HFFc6 (cell line): ENCODE measurements around the gene CORO1C. TPM values are rescaled to one million over a fixed set of nuclear protein-coding genes. Genes with fewer than 3 reads are reported as not detected.

Experiments used
- DNase-seq: peaks from one replicate; pipeline ENCODE4 v3.0.0-alpha.2; 2018
- H3K27ac Mint-ChIP-seq: 2 replicates; pipeline ENCODE4 v1.8.0; 2020; ENCODE audit warnings: mild to moderate bottlenecking, mixed read lengths
- H3K27me3 Mint-ChIP-seq: 2 replicates; pipeline ENCODE4 v1.8.0; 2021; ENCODE audit warnings: mild to moderate bottlenecking, moderate library complexity, mixed read lengths; ENCODE audit not compliant: insufficient read depth
- H3K36me3 Mint-ChIP-seq: 2 replicates; pipeline ENCODE4 v1.8.0; 2021; ENCODE audit warnings: low read depth, mixed read lengths
- H3K4me1 Mint-ChIP-seq: 2 replicates; pipeline ENCODE4 v1.8.0; 2020; ENCODE audit warnings: low read depth, mixed read lengths
- H3K4me3 Mint-ChIP-seq: 2 replicates; pipeline ENCODE4 v1.8.0; 2020; ENCODE audit warnings: mild to moderate bottlenecking, moderate library complexity, mixed read lengths
- H3K9me3 Mint-ChIP-seq: 2 replicates; pipeline ENCODE4 v1.8.0; 2020; ENCODE audit warnings: mild to moderate bottlenecking, mixed read lengths
- CTCF ChIP-seq: fragments of 200-600 bp; sonication (generic); IDR thresholded peaks from 2 replicates; pipeline ENCODE4 v1.5.0; 2021; ENCODE audit warnings: antibody characterized with exemption, mild to moderate bottlenecking
- total RNA-seq, 6 experiments: library from RNA; stranded (reverse); fragmentation: NEBNext Ultra II Directional; extraction: Animal tissue kit (Norgen Biotek cat#: 25700); gene quantifications; 2 replicates in 1 of 6; 3 replicates in 5 of 6; pipeline ENCODE4 v1.2.3, GENCODE V29; 2021

Gene CORO1C
- total RNA-seq, 6 experiments from 2014 or later: 541 to 709 (median 649) TPM

GRCh38 chr12:108630481-108631207 lies 100.7 kb downstream of the CORO1C start:
- no peaks in the 10 kb centered on the region for H3K36me3 Mint-ChIP-seq
- no peaks in the 10 kb centered on the region for H3K9me3 Mint-ChIP-seq
- H3K4me3 Mint-ChIP-seq: peak overlapping the region; percentile 57
- H3K27me3 Mint-ChIP-seq: peaks cover 13% of the 10 kb centered on the region
- H3K27ac Mint-ChIP-seq: peak overlapping the region; percentile 92
- peak; percentile 93 for DNase-seq
- H3K4me1 Mint-ChIP-seq: peaks cover 49% of the 10 kb centered on the region
- no peak; the same call in 1 of the 2 replicates for TF ChIP-seq CTCF

DNA sequence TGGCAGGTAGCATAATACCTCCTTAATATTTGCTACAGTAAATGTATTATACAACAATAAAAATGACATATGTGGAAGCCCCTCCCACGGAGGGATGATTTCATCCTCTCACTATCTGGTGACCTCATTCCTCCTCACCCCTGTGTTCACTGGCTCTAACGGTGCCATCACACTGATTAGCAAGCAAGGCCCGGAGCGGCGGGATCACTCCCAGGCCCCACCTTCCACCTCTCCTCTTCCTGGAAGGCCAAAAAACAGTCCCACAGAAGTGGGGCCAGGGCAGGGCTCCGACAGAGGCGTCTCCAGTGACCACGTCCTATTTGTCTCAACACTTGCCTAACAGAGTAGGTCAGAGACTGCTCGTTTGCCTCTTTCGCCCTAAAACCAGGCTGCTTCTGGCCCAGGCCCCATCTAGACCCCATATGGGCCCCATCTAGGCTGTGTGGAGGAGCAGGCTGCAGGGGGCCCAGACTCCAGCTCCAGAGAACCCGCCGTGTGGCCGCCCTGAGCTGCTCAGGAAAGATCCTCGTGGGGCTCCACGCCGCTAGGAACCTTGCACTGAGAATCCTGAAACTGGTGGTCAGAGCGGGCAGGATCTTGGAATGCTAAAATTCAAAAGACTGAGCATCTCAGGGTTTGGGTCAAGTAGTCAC lies 101.4 kb downstream of the CORO1C start:
- Mint-ChIP-seq H3K9me3 (no peaks in the 10 kb centered on the region), H3K27me3 (peaks cover 12% of the 10 kb centered on the region), H3K4me1 (peaks cover 49% of the 10 kb centered on the region), H3K27ac (peak overlapping the region; percentile 92), H3K4me3 (peak overlapping the region; percentile 57), H3K36me3 (no peaks in the 10 kb centered on the region)
- no peak for TF ChIP-seq CTCF
- DNase-seq: peak; percentile 85

- DNase-seq: no peak
- H3K36me3 Mint-ChIP-seq: no peaks in the 10 kb centered on the region
- H3K4me1 Mint-ChIP-seq: peaks cover 49% of the 10 kb centered on the region
- H3K4me3 Mint-ChIP-seq: peak overlapping the region; percentile 45; the same call in 1 of the 2 replicates
- no peaks in the 10 kb centered on the region for H3K9me3 Mint-ChIP-seq
- TF ChIP-seq CTCF: no peak
- H3K27me3 Mint-ChIP-seq: peaks cover 10% of the 10 kb centered on the region
- H3K27ac Mint-ChIP-seq: peak overlapping the region; percentile 92
Observed at GRCh38 chr12:108629151-108629550, 102.2 kb downstream of the CORO1C start.

DNA sequence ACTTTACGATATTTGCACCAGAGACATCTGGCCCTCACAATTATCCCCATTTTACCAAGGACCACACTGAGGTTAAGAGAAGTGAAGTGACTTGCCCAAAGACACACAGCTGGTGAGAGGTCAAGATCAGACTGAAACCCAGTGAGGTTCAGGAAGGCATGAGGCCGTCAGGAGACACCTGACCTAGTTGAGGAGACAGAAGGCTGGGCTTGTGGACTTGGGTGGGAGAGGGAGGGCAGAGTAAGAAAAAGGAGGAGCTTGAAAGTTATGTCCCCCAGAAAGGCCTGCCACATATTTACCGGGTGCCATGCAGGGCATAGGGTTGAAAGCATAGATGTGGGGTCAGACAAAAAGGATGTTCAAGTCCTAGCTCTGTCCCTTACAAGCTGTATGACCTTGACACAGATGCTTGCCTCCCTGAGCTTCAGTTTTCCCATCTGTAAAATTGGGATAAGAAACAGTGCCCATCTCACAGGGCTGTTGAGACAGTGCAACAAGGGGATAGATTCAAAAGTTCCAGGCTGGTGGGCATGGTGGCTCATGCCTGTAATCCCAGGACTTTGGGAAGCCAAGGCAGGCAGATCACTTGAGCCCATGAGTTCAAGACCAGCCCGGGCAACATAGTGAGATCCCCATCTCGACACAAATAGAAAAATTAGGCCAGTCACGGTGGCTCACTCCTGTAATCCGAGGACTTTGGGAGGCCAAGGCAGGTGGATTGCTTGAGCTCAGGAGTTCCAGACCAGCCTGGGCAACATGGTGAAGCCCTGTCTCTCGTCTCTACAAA lies 104.0 kb downstream of the CORO1C start:
- H3K27me3 Mint-ChIP-seq: peaks cover 7% of the 10 kb centered on the region
- peaks cover 9% of the 10 kb centered on the region; the same call in 1 of the 2 replicates for H3K36me3 Mint-ChIP-seq
- peaks cover 49% of the 10 kb centered on the region for H3K4me1 Mint-ChIP-seq
- H3K27ac Mint-ChIP-seq: no peak overlapping the region; the same call in 1 of the 2 replicates
- no peak for DNase-seq
- H3K9me3 Mint-ChIP-seq: no peaks in the 10 kb centered on the region
- no peak for TF ChIP-seq CTCF
- H3K4me3 Mint-ChIP-seq: no peak overlapping the region

DNA sequence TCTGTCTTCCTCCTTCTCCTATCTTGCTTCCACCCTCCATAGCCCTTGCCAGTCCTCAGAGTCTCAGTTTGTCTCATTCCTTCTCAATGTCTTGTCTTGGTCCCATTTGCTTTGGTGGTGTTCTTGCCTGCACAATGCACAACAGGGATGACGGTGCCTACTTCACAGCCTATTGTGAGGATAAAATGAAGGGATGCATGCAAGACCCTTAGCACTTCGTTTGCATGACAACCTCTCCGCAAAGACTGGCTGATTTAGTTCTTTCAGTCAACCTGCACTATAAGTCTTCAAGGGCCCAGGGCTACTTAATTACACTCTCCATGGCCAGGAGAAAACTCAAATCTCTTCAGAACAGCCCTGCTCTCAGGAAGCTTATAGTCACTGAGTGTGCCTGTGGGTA lies 106.1 kb downstream of the CORO1C start:
- Mint-ChIP-seq H3K9me3 (no peaks in the 10 kb centered on the region), H3K4me1 (peaks cover 31% of the 10 kb centered on the region)

More for the DNA sequence above, 106.1 kb downstream of the CORO1C start:
- Mint-ChIP-seq H3K27ac (no peak overlapping the region), H3K36me3 (peaks cover 10% of the 10 kb centered on the region; the same call in 1 of the 2 replicates), H3K27me3 (peaks cover 1% of the 10 kb centered on the region), H3K4me3 (no peak overlapping the region)
- no peak for TF ChIP-seq CTCF
- no peak for DNase-seq
